BJ (cell line): Measurements from ENCODE around the gene CELF2. TPM values are rescaled to one million over a fixed set of nuclear protein-coding genes. Genes with fewer than 3 reads are reported as not detected.

ENCODE experiments used
- CTCF ChIA-PET: fragments of 350-600 bp; formaldehyde crosslinking; extraction: SDS; loops from one replicate; lab custom pipeline; 2021; ENCODE audit warnings: antibody characterized with exemption, inconsistent platforms; lab: Yijun Ruan, JAX
- POLR2A ChIA-PET: fragments of 300-600 bp; sonication (Branson Sonifier 250); formaldehyde crosslinking; extraction: SDS; loops from one replicate; lab custom pipeline; 2021; ENCODE audit warnings: antibody characterized with exemption; lab: Charles Lee
- DNase-seq: peaks from one replicate; pipeline ENCODE4 v3.0.0-alpha.2; 2011; ENCODE audit warnings: low read depth
- H3K27me3 ChIP-seq: 2 replicates; pipeline ENCODE4 v1.6.0; 2011; ENCODE audit warnings: low read length; ENCODE audit not compliant: control insufficient read depth, insufficient read depth
- H3K36me3 ChIP-seq: 2 replicates; pipeline ENCODE4 v1.5.1; 2011; ENCODE audit warnings: low read length; ENCODE audit not compliant: control insufficient read depth, insufficient read depth
- H3K4me3 ChIP-seq: 2 replicates; pipeline ENCODE4 v1.5.1; 2011; ENCODE audit warnings: low read depth, mild to moderate bottlenecking, control low read depth, low read length
- CTCF ChIP-seq: IDR thresholded peaks from 2 replicates; pipeline ENCODE4 v1.5.1; 2011; ENCODE audit warnings: low read depth, mild to moderate bottlenecking, control low read depth, inconsistent platforms, low read length, moderate library complexity; ENCODE audit not compliant: insufficient read depth
- polyA plus RNA-seq: library from polyadenylated mRNA; depleted of rRNA; stranded (reverse); fragments of >200 nt; gene quantifications from 2 replicates; pipeline ENCODE4 v1.2.3, GENCODE V29; 2011

CELF2 gene
- polyA plus RNA-seq, 1 experiment = 8.8 TPM

GRCh38 chr10:11282661-11283060, 265.0 kb downstream of the CELF2 start:
- Histone ChIP-seq H3K27me3 (no peaks in the 10 kb centered on the region), H3K4me3 (no peak overlapping the region), H3K36me3 (no peaks in the 10 kb centered on the region)
- ChIA-PET CTCF (interaction anchor here (2.6 kb wide), 1 partner anchor 12 kb away, joined by 10 read pairs; no protein-coding TSS in a partner anchor), POLR2A (no interaction called here)
- TF ChIP-seq CTCF = no peak
- no peak for DNase-seq

GRCh38 chr10:11284291-11285085, 266.8 kb downstream of the CELF2 start:
- TF ChIP-seq CTCF = no peak
- ChIA-PET CTCF (interaction anchor here (1.3 kb wide), 1 partner anchor 12 kb away, joined by 3 read pairs; no protein-coding TSS in a partner anchor), POLR2A (no interaction called here)
- H3K4me3 ChIP-seq = no peak overlapping the region
- no peak for DNase-seq
- H3K27me3 ChIP-seq = no peaks in the 10 kb centered on the region
- H3K36me3 ChIP-seq = no peaks in the 10 kb centered on the region

GRCh38 chr10:11285171-11285570, 267.5 kb downstream of the CELF2 start:
- H3K36me3 ChIP-seq = no peaks in the 10 kb centered on the region
- no peak overlapping the region for H3K4me3 ChIP-seq
- no peak for DNase-seq
- ChIA-PET POLR2A (no interaction called here), CTCF (interaction anchor here (1.3 kb wide), 1 partner anchor 11 kb away, joined by 3 read pairs; no protein-coding TSS in a partner anchor)
- H3K27me3 ChIP-seq = no peaks in the 10 kb centered on the region
- 0 out of 2 replicates have a peak, but pooled peaks have one; percentile 15 for TF ChIP-seq CTCF

GRCh38 chr10:11286261-11286852, 268.7 kb downstream of the CELF2 start:
- no peaks in the 10 kb centered on the region for H3K27me3 ChIP-seq
- no peak for DNase-seq
- no peaks in the 10 kb centered on the region for H3K36me3 ChIP-seq
- POLR2A ChIA-PET = no interaction called here
- CTCF ChIA-PET = no interaction called here
- H3K4me3 ChIP-seq = no peak overlapping the region
- no peak for TF ChIP-seq CTCF

- H3K4me3 ChIP-seq = no peak overlapping the region
- no peaks in the 10 kb centered on the region for H3K36me3 ChIP-seq
- no peak for DNase-seq
- ChIA-PET POLR2A (no interaction called here), CTCF (no interaction called here)
- no peak for TF ChIP-seq CTCF
- no peaks in the 10 kb centered on the region for H3K27me3 ChIP-seq
These were observed 270.6 kb downstream of the CELF2 start for GRCh38 chr10:11288302-11288701.
